WTC11 (cell line): ENCODE measurements around the gene SLC5A2. TPM values are rescaled to one million over a fixed set of nuclear protein-coding genes. Genes with fewer than 3 reads are reported as not detected.
"Not testable (repeated sequence)": the region's sequence is repeated elsewhere in the genome, so short reads cannot be mapped to it uniquely, and the experiment has no call there.

Source experiments
- ATAC-seq: fragments of 200-7000 bp; cut with Tn5 transposase; 2 replicates; pipeline ENCODE4 v1.10.0; 2021; ENCODE audit warnings: mild to moderate bottlenecking, moderate library complexity
- CTCF ChIA-PET: fragments of 300-600 bp; sonication (Branson Sonifier 250); formaldehyde crosslinking; loops from one replicate; lab custom pipeline; 2021; ENCODE audit warnings: antibody characterized with exemption; lab: Charles Lee
- POLR2A ChIA-PET: fragments of 350-600 bp; sonication (Branson Sonifier 250); formaldehyde crosslinking; loops from one replicate; lab custom pipeline; 2021; ENCODE audit warnings: antibody characterized with exemption; lab: Charles Lee
- DNase-seq: peaks from one replicate; pipeline ENCODE4 v3.0.0; 2021; ENCODE audit warnings: low spot score
- H3K27ac Mint-ChIP-seq: 2 replicates; pipeline ENCODE4 v1.8.0; 2021; ENCODE audit warnings: mixed read lengths
- H3K27me3 Mint-ChIP-seq: 2 replicates; pipeline ENCODE4 v1.8.0; 2021; ENCODE audit warnings: low read depth, mild to moderate bottlenecking, moderate library complexity, mixed read lengths
- H3K36me3 Mint-ChIP-seq: 2 replicates; pipeline ENCODE4 v1.8.0; 2021; ENCODE audit warnings: mixed read lengths
- H3K4me1 Mint-ChIP-seq: 2 replicates; pipeline ENCODE4 v1.8.0; 2022; ENCODE audit warnings: mixed read lengths
- H3K4me3 Mint-ChIP-seq: 2 replicates; pipeline ENCODE4 v1.8.0; 2021; ENCODE audit warnings: mild to moderate bottlenecking, moderate library complexity, mixed read lengths
- H3K9me3 Mint-ChIP-seq: 2 replicates; pipeline ENCODE4 v1.8.0; 2021; ENCODE audit warnings: mixed read lengths
- ELF4 ChIP-seq: sonication (generic); formaldehyde crosslinking; IDR thresholded peaks from 2 replicates; pipeline ENCODE4 v1.8.1; 2022; ENCODE audit warnings: low read depth, mild to moderate bottlenecking, moderate library complexity, missing genetic modification reagents
- RELA ChIP-seq: sonication (generic); formaldehyde crosslinking; IDR thresholded peaks from 2 replicates; pipeline ENCODE4 v1.8.1; 2022; ENCODE audit warnings: missing genetic modification reagents, mild to moderate bottlenecking, borderline replicate concordance
- SP1 ChIP-seq: sonication (generic); formaldehyde crosslinking; conservative IDR thresholded peaks from 2 replicates; pipeline ENCODE4 v1.8.1; 2022; ENCODE audit warnings: missing genetic modification reagents
- TCF7 ChIP-seq: sonication (generic); formaldehyde crosslinking; IDR thresholded peaks from 2 replicates; pipeline ENCODE4 v1.8.0; 2022; ENCODE audit warnings: mild to moderate bottlenecking, low read depth, missing genetic modification reagents, moderate library complexity
- ZBTB21 ChIP-seq: sonication (generic); formaldehyde crosslinking; IDR thresholded peaks from 2 replicates; pipeline ENCODE4 v1.8.1; 2023; ENCODE audit warnings: mild to moderate bottlenecking, missing genetic modification reagents, borderline replicate concordance
- ZNF423 ChIP-seq: fragments of 250-450 bp; sonication (Bioruptor Pico); IDR thresholded peaks from 2 replicates; pipeline ENCODE4 v2.1.2; 2022; ENCODE audit warnings: mild to moderate bottlenecking, moderate library complexity
- total RNA-seq: library from RNA; stranded (reverse); gene quantifications from 3 replicates; pipeline ENCODE4 v1.2.3, GENCODE V29; 2021
- TF ChIP-seq, protein P1 (sequence below): fragments of 250-450 bp; sonication (Bioruptor Pico); IDR thresholded peaks from 2 replicates; pipeline ENCODE4 v1.9.0; 2021; ENCODE audit warnings: moderate library complexity, mild to moderate bottlenecking, inconsistent platforms, borderline replicate concordance
- TF ChIP-seq, protein P2 (sequence below): sonication (generic); formaldehyde crosslinking; IDR thresholded peaks from 2 replicates; pipeline ENCODE4 v1.8.0; 2023; ENCODE audit warnings: missing genetic modification reagents, mild to moderate bottlenecking, borderline replicate concordance
- TF ChIP-seq, protein P3 (sequence below): sonication (generic); formaldehyde crosslinking; IDR thresholded peaks from 2 replicates; pipeline ENCODE4 v1.8.0; 2023; ENCODE audit warnings: mild to moderate bottlenecking, missing genetic modification reagents
- TF ChIP-seq, protein P4 (sequence below): sonication (generic); formaldehyde crosslinking; IDR thresholded peaks from 2 replicates; pipeline ENCODE4 v1.8.0; 2022; ENCODE audit warnings: mild to moderate bottlenecking, missing genetic modification reagents
- TF ChIP-seq, protein P5 (sequence below): sonication (generic); formaldehyde crosslinking; IDR thresholded peaks from 2 replicates; pipeline ENCODE4 v1.8.1; 2022; ENCODE audit warnings: mild to moderate bottlenecking, moderate library complexity, missing genetic modification reagents

Gene SLC5A2
- total RNA-seq, 1 experiment from 2014 or later: 0.83 TPM

DNA sequence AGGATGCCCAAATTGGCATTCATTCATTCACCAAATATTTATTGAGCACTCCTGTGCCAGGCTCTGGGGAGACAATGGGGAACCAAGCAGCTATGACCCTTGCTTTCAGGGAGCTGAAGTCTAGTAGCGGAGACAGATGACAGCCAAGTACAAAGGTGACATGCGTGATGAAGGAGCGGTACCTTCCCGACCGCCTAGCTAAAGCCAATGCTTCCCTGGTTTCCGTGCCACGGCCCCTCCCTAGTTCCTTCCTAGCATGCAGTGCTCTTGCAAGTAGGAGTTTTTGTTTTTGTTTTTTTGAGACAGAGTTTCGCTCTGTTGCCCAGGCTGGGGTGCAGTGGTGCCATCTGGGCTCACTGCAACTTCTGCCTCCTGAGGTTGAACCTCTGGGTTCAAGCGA lies 3.2 kb upstream of the SLC5A2 start:
- TF ChIP-seq, protein P1, sequence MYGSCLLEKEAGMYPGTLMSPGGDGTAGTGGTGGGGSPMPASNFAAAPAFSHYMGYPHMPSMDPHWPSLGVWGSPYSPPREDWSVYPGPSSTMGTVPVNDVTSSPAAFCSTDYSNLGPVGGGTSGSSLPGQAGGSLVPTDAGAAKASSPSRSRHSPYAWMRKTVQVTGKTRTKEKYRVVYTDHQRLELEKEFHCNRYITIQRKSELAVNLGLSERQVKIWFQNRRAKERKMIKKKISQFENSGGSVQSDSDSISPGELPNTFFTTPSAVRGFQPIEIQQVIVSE (CRISPR knock-in tag): no peak
- TF ChIP-seq SP1 (CRISPR knock-in tag) (no peak), ZNF423 (CRISPR knock-in tag) (no peak), ZBTB21 (CRISPR knock-in tag) (no peak), ELF4 (CRISPR knock-in tag) (no peak)
- ChIA-PET CTCF (interaction anchor here (13.1 kb wide), 1 partner anchor 23 kb away, joined by 221 read pairs; the partner anchor contains the start of gene ARMC5), POLR2A (no interaction called here)
- DNase-seq (no peak), ATAC-seq (no peak)
- peaks cover 83% of the 10 kb centered on the region for H3K27me3 Mint-ChIP-seq
- no peak overlapping the region for H3K4me3 Mint-ChIP-seq
- no peaks in the 10 kb centered on the region for H3K36me3 Mint-ChIP-seq
- peaks cover 14% of the 10 kb centered on the region for H3K4me1 Mint-ChIP-seq
- no peak overlapping the region for H3K27ac Mint-ChIP-seq
- H3K9me3 Mint-ChIP-seq: no peaks in the 10 kb centered on the region

DNA sequence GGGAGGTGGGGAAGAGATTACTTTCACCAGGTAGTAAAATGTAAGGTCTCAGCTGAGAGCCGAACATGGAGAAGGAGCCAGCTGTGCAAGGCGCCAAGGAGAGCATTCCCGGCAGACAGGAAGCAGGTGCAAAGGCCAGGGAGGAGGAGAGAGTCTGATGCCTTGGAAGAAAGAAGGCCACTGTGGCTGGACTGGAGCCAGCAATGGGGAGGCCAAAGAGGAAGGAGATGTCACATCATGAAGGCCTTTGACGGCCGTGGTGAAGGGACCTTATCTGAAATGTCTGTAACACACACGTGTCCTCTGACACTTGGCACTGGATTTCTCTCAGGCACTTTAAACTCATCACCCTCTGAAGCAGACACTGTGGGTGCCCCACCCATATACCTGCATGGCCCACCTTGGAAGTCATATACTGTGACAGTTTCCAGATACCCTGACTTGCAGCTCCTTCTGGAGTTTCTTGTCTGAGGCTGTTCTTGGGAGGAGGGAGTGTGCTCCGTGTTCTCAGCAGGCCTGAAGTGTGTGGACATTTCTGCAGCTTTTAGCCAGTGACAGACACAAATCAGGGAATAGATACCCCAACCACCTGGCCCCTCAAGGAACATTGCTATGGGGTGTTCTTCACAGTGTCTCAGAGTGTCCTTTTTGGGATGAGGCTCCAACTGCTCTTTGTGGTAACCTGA lies 1.9 kb upstream of the SLC5A2 start:
- H3K4me1 Mint-ChIP-seq: peaks cover 17% of the 10 kb centered on the region
- ChIA-PET POLR2A (no interaction called here), CTCF (interaction anchor here (1.1 to 13.1 kb wide), 3 partner anchors 8 to 496 kb away, joined by 3 to 221 read pairs (median 4); partner anchors contain the start of genes ARMC5 and HSD3B7)
- TF ChIP-seq, protein P2, sequence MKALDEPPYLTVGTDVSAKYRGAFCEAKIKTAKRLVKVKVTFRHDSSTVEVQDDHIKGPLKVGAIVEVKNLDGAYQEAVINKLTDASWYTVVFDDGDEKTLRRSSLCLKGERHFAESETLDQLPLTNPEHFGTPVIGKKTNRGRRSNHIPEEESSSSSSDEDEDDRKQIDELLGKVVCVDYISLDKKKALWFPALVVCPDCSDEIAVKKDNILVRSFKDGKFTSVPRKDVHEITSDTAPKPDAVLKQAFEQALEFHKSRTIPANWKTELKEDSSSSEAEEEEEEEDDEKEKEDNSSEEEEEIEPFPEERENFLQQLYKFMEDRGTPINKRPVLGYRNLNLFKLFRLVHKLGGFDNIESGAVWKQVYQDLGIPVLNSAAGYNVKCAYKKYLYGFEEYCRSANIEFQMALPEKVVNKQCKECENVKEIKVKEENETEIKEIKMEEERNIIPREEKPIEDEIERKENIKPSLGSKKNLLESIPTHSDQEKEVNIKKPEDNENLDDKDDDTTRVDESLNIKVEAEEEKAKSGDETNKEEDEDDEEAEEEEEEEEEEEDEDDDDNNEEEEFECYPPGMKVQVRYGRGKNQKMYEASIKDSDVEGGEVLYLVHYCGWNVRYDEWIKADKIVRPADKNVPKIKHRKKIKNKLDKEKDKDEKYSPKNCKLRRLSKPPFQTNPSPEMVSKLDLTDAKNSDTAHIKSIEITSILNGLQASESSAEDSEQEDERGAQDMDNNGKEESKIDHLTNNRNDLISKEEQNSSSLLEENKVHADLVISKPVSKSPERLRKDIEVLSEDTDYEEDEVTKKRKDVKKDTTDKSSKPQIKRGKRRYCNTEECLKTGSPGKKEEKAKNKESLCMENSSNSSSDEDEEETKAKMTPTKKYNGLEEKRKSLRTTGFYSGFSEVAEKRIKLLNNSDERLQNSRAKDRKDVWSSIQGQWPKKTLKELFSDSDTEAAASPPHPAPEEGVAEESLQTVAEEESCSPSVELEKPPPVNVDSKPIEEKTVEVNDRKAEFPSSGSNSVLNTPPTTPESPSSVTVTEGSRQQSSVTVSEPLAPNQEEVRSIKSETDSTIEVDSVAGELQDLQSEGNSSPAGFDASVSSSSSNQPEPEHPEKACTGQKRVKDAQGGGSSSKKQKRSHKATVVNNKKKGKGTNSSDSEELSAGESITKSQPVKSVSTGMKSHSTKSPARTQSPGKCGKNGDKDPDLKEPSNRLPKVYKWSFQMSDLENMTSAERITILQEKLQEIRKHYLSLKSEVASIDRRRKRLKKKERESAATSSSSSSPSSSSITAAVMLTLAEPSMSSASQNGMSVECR (CRISPR knock-in tag): no peak
- TF ChIP-seq TCF7: no peak
- TF ChIP-seq, protein P1 (CRISPR knock-in tag): no peak
- TF ChIP-seq, protein P3, sequence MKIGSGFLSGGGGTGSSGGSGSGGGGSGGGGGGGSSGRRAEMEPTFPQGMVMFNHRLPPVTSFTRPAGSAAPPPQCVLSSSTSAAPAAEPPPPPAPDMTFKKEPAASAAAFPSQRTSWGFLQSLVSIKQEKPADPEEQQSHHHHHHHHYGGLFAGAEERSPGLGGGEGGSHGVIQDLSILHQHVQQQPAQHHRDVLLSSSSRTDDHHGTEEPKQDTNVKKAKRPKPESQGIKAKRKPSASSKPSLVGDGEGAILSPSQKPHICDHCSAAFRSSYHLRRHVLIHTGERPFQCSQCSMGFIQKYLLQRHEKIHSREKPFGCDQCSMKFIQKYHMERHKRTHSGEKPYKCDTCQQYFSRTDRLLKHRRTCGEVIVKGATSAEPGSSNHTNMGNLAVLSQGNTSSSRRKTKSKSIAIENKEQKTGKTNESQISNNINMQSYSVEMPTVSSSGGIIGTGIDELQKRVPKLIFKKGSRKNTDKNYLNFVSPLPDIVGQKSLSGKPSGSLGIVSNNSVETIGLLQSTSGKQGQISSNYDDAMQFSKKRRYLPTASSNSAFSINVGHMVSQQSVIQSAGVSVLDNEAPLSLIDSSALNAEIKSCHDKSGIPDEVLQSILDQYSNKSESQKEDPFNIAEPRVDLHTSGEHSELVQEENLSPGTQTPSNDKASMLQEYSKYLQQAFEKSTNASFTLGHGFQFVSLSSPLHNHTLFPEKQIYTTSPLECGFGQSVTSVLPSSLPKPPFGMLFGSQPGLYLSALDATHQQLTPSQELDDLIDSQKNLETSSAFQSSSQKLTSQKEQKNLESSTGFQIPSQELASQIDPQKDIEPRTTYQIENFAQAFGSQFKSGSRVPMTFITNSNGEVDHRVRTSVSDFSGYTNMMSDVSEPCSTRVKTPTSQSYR (CRISPR knock-in tag): no peak
- TF ChIP-seq RELA (CRISPR knock-in tag): no peak
- TF ChIP-seq, protein P4, sequence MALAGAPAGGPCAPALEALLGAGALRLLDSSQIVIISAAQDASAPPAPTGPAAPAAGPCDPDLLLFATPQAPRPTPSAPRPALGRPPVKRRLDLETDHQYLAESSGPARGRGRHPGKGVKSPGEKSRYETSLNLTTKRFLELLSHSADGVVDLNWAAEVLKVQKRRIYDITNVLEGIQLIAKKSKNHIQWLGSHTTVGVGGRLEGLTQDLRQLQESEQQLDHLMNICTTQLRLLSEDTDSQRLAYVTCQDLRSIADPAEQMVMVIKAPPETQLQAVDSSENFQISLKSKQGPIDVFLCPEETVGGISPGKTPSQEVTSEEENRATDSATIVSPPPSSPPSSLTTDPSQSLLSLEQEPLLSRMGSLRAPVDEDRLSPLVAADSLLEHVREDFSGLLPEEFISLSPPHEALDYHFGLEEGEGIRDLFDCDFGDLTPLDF (CRISPR knock-in tag): no peak
- TF ChIP-seq, protein P5, sequence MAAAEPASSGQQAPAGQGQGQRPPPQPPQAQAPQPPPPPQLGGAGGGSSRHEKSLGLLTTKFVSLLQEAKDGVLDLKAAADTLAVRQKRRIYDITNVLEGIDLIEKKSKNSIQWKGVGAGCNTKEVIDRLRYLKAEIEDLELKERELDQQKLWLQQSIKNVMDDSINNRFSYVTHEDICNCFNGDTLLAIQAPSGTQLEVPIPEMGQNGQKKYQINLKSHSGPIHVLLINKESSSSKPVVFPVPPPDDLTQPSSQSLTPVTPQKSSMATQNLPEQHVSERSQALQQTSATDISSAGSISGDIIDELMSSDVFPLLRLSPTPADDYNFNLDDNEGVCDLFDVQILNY: no peak
- no peak for ATAC-seq
- H3K4me3 Mint-ChIP-seq: no peak overlapping the region
- H3K9me3 Mint-ChIP-seq: no peaks in the 10 kb centered on the region
- no peak for DNase-seq
- H3K27ac Mint-ChIP-seq: no peak overlapping the region
- H3K36me3 Mint-ChIP-seq: no peaks in the 10 kb centered on the region
- peaks cover 83% of the 10 kb centered on the region for H3K27me3 Mint-ChIP-seq

DNA sequence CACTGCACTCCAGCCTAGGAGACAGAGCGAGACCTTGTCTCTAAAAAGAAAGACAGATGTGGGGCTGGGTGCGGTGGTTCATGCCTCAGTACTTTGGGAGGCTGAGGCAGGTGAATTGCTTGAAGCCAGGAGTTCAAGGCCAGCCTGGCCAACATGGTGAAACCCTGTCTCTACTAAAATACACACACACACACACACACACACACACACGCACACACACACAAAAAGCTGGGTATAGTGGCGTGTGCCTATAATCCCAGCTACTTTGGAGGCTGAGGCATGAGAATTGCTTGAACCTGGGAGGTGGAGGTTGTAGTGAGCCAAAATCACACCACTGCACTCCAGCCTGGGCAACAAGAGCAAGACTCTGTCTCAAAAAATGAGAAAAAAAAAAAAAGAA lies 1.1 kb downstream of the SLC5A2 start:
- H3K4me1 Mint-ChIP-seq, POLR2A ChIA-PET, H3K9me3 Mint-ChIP-seq, H3K4me3 Mint-ChIP-seq, ATAC-seq, CTCF ChIA-PET, H3K36me3 Mint-ChIP-seq, H3K27ac Mint-ChIP-seq, DNase-seq: not testable (repeated sequence)
- peaks cover 92% of the 10 kb centered on the region for H3K27me3 Mint-ChIP-seq
